Stimulated activated CD8-positive, alpha-beta memory T cell treated with anti-CD3 and anti-CD28 coated beads, Interleukin-7, amount 100 ng/mL, for 4 hours (primary cell): ENCODE results near the gene CHKA.

ENCODE experiments used
- DNase-seq, 2 donors: peaks; one replicate each; pipeline ENCODE4 v3.0.0-alpha.2; 2020; ENCODE audit warnings: low read depth in 2 of 2

CHKA gene

GRCh38 chr11:68121067-68121899 lies at the start of gene CHKA:
TSS of gene CHKA (minus strand) at chr11:68121388. CDS start at chr11:68121177, 211 bp downstream.
- peak; percentile 71 to 91 for DNase-seq

- no peak for DNase-seq
Measured at GRCh38 chr11:68169442-68169841, 48.3 kb upstream of the CHKA start.

- DNase-seq: no peak
Measured at GRCh38 chr11:68168694-68169093, 47.5 kb upstream of the CHKA start.

DNA sequence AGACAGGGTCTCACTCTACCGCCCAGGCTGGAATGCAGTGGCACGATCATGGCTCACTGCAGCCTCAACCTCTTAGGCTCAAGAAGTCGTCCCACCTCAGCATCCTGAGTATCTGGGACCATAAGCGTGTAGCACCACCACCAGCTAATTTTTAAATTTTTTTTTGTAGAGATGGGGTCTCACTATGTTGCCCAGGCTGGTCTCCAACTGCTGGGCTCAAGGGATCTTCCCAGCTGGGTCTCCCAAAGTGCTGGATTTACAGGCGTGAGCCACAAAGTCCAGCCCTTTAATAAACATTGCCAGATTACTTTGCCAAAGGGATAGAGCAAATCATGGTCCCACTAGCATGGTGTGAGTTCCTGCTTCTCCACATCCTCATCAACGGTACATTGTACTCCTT lies 46.3 kb upstream of the CHKA start:
- no peak for DNase-seq

- no peak for DNase-seq
Measured at GRCh38 chr11:68166969-68167368, 45.8 kb upstream of the CHKA start.

DNA sequence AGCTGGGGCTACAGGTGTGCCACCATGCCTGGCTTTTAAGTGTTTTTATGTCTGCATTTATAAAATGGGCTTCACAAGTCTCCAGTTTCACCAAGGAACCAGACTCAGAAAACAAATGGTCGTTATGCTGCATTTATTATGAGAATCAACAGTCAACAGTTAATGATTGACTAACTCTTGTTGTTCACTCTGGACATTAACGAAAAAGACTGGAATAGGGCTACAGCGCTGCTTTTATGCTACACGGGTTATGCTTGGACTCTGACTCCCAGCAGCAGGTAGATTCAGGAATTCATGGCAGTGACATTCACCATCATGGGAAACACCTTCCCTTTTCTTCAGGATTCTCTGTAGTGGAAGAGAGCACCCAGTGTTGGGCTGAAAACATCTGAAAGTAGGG lies 44.4 kb upstream of the CHKA start:
- no peak for DNase-seq

GRCh38 chr11:68164437-68164836 lies 43.2 kb upstream of the CHKA start:
- no peak for DNase-seq

DNA sequence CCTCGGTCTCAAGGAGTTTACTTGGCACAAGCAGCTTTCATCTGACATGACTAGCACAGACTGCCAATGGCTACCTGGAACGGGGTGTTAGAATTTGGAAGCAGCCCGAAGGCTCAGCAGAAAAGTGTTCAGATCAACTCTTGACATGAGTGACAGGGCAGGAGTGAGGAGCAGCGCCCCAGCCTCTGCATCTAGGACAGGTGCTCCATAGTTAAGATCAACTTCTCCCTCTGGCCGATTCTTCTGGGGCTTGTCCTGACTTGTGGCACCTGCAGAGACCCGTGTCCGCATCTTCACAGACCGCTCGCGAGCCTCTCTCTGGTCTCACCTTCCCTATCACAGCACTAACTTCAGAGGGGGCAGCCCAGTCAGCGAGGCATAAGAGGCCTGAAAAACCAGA lies 42.5 kb upstream of the CHKA start:
- no peak for DNase-seq

DNA sequence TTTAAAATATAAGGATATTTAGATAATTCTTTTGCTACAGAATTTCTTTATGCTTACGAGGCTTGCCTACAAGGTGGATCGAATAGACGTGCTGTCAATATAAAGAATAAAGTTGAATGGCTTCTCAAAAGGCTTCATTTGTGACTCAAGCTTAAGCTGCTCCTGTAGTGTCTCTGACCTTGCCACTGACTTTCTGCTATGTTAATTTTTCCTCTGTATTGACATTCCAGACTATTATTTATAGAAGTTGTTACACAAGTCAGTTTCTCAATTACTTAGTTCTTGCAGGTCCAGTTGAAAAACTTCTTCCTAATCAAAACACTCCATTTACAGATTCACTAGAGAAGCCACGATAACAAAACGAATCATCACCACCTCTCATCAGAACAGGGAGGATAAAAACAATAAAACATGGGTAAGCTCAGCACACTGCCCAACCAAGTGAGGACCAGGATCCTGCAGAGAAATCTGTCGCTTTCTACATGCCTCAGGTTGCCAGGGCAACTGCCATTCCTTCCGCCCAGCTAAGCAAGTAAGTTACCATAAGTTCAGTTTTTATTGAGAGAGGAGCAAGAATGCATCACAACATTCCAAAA lies 39.0 kb upstream of the CHKA start:
- DNase-seq: no peak

- DNase-seq: no peak
Measured at GRCh38 chr11:68159665-68160064, 38.5 kb upstream of the CHKA start.

DNA sequence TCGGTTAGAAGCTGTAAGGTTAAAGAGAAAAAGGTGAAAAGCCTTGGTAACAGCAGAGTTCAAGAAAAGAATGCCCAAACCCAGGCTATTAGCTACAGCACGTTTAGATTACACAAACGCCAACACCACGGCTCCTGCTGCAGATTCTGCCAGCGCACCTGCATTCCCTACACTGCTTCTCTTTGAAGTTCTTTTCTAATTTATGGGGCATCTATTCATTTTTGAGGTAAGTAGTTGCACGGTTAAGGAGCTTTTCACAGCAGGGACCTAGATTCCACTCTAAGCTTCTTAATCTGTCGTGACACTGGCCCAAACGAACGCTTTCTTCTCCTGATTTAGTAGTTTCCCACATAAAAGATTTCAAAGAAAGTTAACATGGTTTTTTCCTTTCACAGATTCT lies 38.0 kb upstream of the CHKA start:
- DNase-seq: no peak

DNA sequence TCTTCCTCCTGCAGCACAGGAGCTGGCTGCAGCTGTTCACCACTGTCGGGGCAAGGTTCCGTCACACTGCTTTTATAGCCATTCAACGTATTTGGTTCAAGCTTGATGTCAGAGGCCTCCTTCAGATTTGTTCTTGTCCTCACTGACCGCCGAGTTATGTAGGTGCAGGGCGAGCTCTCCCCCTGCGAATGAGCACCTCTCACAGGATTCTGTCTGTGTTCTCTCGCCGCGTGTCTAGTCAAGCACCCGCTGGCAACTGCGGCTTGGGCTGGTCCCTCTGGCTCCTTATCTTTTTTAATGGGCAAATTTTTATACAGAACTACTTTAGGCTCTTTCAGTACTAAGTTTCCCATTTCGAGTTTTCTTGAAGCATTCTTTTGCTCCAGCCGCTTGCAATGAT lies 37.4 kb upstream of the CHKA start:
- no peak for DNase-seq

- no peak for DNase-seq
Measured at GRCh38 chr11:68153742-68154141, 32.6 kb upstream of the CHKA start.

- no peak for DNase-seq
Measured at GRCh38 chr11:68150037-68150436, 28.8 kb upstream of the CHKA start.

DNA sequence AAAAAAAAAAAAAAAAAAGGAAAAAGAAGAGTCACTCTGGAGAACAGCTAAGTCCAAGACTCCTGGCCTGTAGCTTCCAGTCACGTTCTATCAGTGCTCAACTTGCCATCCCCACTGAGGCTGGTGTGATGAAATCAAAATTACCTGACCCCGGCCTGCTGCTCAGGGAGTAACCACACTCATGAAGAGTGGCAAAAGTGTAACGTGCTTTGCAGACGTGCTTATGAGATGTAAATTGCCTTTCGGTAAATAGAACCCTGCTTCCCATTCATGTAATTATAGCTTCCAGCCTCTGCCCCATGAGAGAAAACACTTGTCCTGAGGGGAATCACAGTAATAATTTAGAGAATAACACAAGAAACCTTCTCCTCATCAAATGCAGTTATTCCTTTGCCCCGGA lies 28.2 kb upstream of the CHKA start:
- no peak for DNase-seq

DNA sequence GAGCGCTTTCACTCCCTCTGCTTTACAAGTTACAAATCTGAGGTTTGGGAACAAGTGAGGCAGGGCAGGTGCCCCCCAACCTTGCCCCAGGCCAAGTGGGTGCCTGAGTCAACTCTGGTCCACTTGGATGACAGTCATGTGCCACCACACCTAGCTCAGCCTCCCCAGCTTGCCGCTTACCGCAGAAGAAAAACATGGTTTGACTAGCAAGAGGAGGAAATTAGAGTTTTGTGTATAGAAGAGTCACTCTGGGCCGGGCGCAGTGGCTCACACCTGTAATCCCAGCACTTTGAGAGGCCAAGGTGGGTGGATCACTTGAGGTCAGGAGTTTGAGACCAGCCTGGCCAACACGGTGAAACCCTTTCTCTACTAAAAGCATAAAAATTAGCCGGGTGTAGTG lies 27.7 kb upstream of the CHKA start:
- no peak for DNase-seq

DNA sequence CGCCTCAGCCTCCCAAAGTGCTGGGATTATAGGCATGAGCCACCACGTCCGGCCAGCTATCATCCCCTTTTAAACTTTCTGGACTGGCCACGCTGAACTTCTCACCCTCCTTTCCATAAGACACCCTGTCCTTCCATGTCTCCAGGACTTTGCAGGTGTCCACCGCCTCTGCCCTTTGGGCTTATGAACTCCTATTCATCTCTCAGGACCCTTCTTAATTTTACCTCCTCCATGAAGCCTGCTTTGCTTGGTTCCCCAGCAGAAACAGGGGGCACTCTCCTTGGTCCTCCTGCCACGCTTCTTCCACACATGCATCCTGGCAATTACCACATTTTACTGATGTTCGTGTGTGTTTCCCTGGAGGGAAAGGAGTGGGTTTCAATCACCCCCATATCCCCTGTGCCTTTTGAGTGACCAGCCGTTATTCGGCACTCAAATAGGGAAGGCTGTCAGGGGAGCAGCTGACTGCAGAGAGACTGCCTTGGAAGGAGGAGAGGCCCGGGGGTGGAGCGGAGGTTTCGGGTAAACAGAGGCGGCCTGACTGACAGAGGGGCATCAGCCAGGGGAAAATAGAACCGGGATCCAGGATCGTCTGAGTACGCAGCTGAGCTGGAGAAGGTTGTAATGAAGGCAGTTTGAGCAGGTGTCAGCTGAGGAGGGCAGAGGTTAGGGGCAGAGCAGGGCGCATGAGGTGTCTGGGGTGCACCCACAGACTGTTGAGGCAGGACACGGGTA lies 27.1 kb upstream of the CHKA start:
- no peak for DNase-seq

DNA sequence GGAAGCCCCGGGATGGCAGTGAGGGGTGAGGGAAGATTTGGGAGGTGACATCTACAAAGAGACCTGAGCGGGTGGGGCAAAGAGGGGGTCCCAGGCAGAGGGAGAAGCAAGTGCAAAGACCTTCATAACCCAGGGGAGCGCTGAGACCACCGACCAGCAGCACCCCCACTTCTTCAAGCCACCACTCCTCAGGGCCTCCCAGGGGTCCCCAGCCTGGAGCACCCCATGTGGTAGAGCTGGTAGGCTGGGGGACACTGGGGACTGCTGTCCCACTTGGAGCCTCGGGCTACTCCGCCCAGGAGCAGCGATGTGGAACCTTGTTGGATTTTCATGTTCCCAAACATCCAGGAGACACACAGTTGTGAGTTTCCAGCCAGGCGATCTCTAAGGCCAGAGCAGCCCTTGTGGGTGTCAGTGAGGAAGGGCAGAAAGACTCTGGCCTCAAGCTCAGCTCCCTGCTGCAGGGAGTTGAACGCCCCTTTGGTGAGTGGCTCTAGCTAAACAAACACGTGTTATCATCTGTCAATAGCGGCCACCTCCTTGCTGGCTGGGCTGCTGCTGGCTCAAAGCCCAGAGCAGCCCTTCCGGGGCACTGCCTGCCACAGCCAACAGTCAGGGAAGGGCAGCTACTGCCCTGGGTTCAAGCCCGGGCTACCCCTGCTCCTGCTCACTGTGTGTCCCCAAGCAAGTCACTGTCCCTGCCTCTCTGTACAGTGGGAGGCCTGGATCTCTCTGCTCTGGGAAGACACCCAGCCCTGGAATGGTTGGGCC lies 25.7 kb upstream of the CHKA start:
- DNase-seq: no peak

DNA sequence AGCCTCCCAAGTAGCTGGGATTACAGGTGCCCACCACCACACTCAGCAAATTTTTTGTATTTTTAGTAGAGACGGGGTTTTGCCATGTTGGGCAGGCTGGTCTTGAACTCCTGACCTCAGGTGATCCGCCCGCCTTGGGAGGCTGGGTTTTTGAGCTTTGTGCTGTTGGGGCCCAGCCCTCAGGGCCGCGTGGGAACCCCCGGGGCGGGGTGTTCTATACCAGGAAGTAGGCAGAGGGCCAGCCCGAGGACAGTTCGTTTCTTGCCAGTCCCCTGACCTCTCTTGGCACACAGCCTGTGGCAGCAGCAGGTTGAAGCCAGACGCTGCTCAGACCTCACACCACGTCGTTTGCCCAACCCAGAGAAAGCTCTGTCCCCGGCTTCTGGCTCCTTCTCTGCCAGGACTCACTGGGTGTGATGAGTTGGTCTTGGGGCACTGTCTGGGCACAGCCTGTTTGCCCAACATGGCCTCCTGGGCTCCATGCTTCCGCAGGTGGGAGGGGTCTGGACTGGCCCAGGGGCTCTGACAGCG lies 24.9 kb upstream of the CHKA start:
- no peak for DNase-seq

DNA sequence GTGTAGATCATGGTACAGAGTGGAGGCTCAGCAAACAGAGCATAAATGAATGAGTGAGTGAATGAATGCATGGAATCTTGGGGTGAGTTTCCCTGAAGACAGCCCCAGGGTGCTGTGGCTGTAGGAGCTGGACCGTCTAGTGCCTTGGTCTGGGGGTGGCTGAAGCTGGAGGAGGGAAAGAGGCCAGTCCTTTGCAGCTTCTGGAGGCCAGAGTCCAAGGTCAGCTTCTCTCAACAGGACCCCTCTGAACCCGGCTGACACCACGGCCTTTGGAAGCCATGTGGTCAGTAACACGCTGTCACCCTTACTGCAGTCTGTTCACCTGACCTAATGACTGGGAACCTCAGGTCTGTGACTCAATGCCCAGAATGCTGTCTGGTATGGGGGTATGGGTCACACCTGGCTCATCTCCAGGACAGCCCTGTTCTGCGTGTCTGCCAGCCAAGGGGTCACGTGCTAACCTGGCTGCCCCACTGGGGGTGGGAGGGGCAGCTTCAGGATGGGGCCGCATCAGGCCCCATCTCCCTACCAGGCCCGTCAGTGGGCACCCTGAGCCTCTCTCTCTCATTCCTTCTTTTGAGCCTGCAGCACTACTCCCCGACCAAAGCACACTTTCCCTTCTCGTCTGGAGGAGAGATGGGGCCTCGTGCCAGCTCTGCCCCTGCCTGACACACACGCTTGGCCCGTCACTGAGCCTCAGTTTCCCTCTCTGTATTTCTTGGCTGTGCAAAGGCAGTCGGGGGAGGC lies 24.1 kb upstream of the CHKA start:
- DNase-seq: no peak

GRCh38 chr11:68143310-68143689 lies 22.1 kb upstream of the CHKA start:
- DNase-seq: no peak
